T47D (cell line): Measurements from ENCODE around the gene PLP2.

Source experiments
- DNase-seq, 2 experiments: peaks; one replicate each; pipeline versions ENCODE4 v3.0.0 to v3.0.0-alpha.2; 2011 to 2012; ENCODE audit warnings: low read depth in 1 of 2, low spot score in 1 of 2
- JUND ChIP-seq: IDR thresholded peaks from 2 replicates; pipeline ENCODE4 v1.6.1; 2012; ENCODE audit warnings: low read depth
- in situ Hi-C: cut with HindIII; loops from 2 replicates; pipeline ENCODE4 v1.10.0; 2016; ENCODE audit warnings: low sequenced_read_pairs, low pct_unique_long_range_greater_than_20kb

PLP2 gene

DNA sequence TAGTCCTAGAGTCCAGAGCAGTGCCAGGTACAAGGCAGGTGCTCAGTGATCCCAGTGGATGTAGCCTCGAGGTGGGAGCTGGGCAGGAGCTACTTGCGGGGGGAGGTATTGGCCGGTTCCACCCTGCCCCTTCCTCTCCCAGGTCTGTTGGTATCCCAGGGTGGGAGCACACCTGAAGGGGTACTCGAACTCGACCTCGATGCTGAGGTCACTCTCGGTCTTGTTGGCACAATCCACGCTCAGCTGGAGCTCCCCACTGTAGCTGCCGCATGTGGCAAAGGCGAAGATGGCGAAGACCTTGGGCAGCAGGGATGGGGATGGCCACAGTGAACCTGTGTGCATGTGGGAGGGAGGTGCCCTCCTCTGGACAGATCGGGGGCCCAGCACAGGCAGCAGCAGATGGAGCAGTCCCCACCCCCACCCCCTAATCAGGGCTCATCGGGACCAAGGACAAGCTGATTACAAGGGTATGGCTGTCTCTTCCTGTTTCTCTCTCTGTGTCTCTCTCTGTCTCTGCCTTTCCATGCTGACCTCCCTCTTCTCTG is 25.9 kb downstream of the PLP2 start:
- in situ Hi-C loops: no loop called here
- TF ChIP-seq JUND: no peak
- no peak for DNase-seq

- DNase-seq: no peak
- in situ Hi-C loops: no loop called here
- TF ChIP-seq JUND: no peak
Measured at GRCh38 chrX:49198540-49199314, 27.0 kb downstream of the PLP2 start.

DNA sequence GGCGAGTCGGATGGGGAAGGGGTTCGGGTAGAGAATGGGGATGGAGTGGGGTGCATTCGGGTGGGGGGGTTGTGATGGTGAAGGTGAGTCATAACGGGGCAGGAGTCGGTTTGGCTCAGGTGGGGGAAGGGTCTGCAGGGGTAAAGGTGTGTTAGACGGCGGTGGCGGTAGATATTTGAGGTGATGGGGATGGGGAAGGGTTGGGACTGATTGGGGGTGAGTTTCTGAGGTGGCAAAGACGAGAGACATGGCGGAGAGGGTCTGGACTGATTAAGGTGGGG is 27.6 kb downstream of the PLP2 start:
- no peak for DNase-seq
- in situ Hi-C loops: no loop called here
- no peak for TF ChIP-seq JUND

DNA sequence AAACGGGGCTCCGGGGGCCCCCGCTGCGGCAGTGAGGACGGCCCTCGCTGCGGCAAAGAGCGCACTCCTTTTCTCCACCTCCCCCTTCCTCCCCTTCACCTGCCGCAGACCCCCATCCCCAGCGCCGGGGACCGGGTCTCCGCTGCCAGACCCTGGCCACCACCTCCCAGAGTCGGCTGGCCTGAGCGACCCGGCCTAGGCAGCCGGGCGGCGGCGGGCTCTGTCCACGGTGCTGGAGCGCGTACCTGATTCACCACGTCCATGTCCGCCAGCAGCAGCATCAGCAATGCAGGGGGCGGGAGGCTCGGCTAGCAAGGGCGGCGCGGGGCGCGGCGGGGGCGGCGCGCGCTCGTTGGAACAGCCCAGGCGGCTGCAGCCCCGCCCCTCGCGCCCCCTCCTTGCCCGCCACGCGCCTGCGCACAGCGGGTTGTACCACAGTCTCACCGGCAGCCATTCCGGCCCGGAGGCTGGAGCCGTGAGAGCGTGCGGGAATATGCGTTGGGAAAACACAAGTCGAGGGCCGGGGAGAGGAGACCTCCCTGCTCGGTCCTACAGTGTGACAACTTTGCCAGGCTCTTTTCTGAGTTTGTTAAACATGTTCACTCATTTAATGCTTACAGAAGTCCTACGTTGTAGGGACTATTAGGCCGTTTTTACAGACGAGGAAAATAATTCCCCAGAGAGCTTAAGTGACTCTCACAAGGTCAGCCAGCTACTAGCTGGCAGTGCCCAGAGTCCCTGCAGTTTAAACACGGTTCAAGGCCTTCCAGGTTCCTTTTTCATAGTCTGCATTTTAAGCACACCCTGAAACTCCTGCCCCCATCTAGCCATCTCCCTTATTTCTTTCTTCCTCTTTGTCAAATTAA is 28.4 kb downstream of the PLP2 start, which contains the start of gene SYP:
TSS of gene SYP (minus strand) at position 288 of the 866 bp plus-strand sequence. CDS start at position 281, 7 bp downstream.
- TF ChIP-seq JUND: no peak
- peak; percentile 81 to 93 for DNase-seq
- in situ Hi-C loops: no loop called here

DNA sequence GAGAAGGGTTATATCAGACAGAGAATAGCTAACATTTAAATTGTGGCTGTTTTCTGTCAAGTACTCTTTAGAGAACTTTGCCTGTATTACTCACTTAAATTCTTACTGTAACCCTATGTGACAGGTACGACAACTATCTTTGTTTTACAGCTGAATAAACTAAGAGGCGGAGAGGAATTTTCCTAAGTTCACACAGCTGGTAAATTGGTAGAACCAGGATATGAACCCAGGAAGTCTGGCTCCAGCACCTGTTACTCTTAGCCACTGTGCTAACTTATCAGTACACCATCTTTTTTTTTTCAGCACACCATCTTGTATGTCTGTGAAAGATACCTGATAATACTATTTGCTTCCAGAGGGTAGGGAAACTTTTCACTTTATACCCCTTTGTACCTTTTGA is 30.3 kb downstream of the PLP2 start:
- no peak for TF ChIP-seq JUND
- in situ Hi-C loops: no loop called here
- DNase-seq: peak in 1 of 2 experiments; percentile 81

DNA sequence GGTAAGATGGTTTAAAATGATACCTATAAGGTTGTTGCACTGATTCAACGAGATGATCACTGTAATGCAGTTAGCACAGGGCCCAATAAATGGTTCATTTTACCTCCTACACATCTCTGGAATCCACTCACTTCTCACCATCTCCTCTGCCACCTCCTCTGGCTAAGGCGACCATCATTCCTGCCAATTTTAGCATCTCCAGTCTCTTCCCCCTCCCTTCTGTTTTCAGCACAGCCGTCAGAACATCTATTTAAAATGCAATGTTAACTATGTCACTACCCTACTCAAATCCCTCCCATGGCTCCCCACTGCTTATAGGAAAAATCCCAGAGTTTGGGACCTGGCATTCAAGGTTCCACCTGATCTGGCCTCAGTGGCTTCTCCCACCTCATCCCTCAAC is 31.8 kb downstream of the PLP2 start:
- in situ Hi-C loops: no loop called here
- TF ChIP-seq JUND: no peak
- no peak for DNase-seq

- in situ Hi-C loops: no loop called here
- TF ChIP-seq JUND: no peak
Measured at GRCh38 chrX:49204017-49204416, 32.3 kb downstream of the PLP2 start.

GRCh38 chrX:49204709-49205108 is 33.0 kb downstream of the PLP2 start:
- in situ Hi-C loops: no loop called here
- no peak for TF ChIP-seq JUND
- no peak for DNase-seq

More at GRCh38 chrX:49204017-49204416, 32.3 kb downstream of the PLP2 start:
- DNase-seq: no peak

- in situ Hi-C loops: no loop called here
- TF ChIP-seq JUND: no peak
Measured at GRCh38 chrX:49205443-49205842, 33.7 kb downstream of the PLP2 start.

GRCh38 chrX:49206543-49206942 is 34.8 kb downstream of the PLP2 start:
- in situ Hi-C loops: no loop called here
- no peak for TF ChIP-seq JUND
- DNase-seq: no peak

More at GRCh38 chrX:49205443-49205842, 33.7 kb downstream of the PLP2 start:
- no peak for DNase-seq

DNA sequence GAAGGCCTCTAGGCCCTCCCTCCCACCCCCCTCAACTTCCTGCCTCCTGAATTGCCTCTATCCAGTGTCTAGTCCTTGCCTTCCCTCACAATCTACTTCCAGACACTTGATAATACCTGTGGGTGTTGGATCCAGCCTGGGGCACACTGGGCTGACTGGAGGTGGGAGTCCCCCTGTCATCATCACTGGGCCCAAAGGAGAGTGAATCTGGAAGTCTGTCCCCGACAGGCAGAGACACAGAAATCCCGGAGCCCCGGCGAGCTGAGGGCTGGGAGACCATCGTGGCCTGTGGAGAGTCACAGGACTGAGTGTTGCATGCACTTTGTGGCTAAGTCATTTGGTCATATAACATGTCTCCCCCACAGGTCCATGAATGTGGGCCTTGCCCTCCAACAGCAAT is 36.7 kb downstream of the PLP2 start:
- DNase-seq: no peak
- in situ Hi-C loops: no loop called here
- no peak for TF ChIP-seq JUND

- no peak for TF ChIP-seq JUND
- DNase-seq: no peak
- in situ Hi-C loops: no loop called here
Measured at GRCh38 chrX:49209434-49210251, 37.9 kb downstream of the PLP2 start.

- no peak for TF ChIP-seq JUND
- no peak for DNase-seq
- in situ Hi-C loops: no loop called here
Measured at GRCh38 chrX:49210406-49210805, 38.7 kb downstream of the PLP2 start.
